ENCODE data around the gene STX8.

The STX8 gene

GRCh38 chr17:9521062-9521461, 54.6 kb downstream of the STX8 start:
- H3K36me3 ChIP-seq (ENCODE audit: control insufficient read depth, insufficient read depth, low read length) = no peaks in the 10 kb centered on the region
- no peaks in the 10 kb centered on the region for H3K27me3 ChIP-seq (replicated peaks; ENCODE audit: control insufficient read depth, insufficient read depth, low read length)
- H3K4me3 ChIP-seq (replicated peaks; ENCODE audit: low read depth, low read length) = no peak overlapping the region
- DNase-seq (ENCODE audit: extremely low read depth, insufficient read length) = no peak
- TF ChIP-seq CTCF (IDR thresholded peaks at IDR 0.05; ENCODE audit: insufficient read depth, low read length, poor library complexity, severe bottlenecking) = no peak

GRCh38 chr17:9520649-9521048, 55.0 kb downstream of the STX8 start:
- TF ChIP-seq CTCF (IDR thresholded peaks at IDR 0.05; ENCODE audit: insufficient read depth, low read length, poor library complexity, severe bottlenecking) = no peak

DNA sequence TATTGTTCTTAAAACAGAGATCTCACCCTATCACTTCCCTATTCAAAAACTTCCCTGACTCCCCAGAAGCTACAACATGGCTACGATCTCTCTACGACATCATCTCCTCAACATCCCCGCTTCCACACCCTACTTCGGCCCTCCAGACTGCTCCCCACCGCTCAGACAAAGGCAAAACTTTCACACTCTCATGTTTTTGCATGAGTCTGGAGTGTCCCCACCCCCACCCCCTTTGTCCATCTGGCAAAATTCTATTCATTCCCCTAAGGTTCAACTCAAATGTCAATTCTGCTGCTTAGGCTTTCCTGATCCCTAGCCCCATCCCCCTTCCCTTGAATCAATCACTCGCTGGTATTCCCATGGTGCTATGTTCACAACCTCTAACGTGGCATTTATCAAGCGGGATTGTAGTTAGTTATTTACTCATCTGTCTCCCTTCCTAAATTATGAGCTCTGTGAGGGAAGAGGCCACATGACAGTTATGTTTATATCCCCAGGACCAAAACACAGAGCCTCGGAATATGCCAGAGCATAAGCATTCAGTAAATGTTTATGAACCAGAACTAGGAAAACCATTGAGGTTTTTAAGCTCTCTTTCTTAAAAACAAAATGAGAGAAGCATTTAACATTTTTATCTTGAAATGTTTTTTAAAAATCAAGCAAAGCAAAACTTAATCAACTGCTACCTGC, 55.9 kb downstream of the STX8 start:
- H3K27me3 ChIP-seq (replicated peaks; ENCODE audit: control insufficient read depth, insufficient read depth, low read length) = no peaks in the 10 kb centered on the region
- no peak overlapping the region for H3K4me3 ChIP-seq (replicated peaks; ENCODE audit: low read depth, low read length)
- H3K36me3 ChIP-seq (ENCODE audit: control insufficient read depth, insufficient read depth, low read length) = no peaks in the 10 kb centered on the region
- TF ChIP-seq CTCF (IDR thresholded peaks at IDR 0.05; ENCODE audit: insufficient read depth, low read length, poor library complexity, severe bottlenecking) = no peak
- no peak for DNase-seq (ENCODE audit: extremely low read depth, insufficient read length)

More at GRCh38 chr17:9520649-9521048, 55.0 kb downstream of the STX8 start:
- no peaks in the 10 kb centered on the region for H3K27me3 ChIP-seq (replicated peaks; ENCODE audit: control insufficient read depth, insufficient read depth, low read length)
- no peak for DNase-seq (ENCODE audit: extremely low read depth, insufficient read length)
- no peak overlapping the region for H3K4me3 ChIP-seq (replicated peaks; ENCODE audit: low read depth, low read length)
- H3K36me3 ChIP-seq (ENCODE audit: control insufficient read depth, insufficient read depth, low read length) = no peaks in the 10 kb centered on the region

- TF ChIP-seq CTCF (IDR thresholded peaks at IDR 0.05; ENCODE audit: insufficient read depth, low read length, poor library complexity, severe bottlenecking) = no peak
- DNase-seq (ENCODE audit: extremely low read depth, insufficient read length) = no peak
These were observed 58.2 kb downstream of the STX8 start for GRCh38 chr17:9517396-9517795.

DNA sequence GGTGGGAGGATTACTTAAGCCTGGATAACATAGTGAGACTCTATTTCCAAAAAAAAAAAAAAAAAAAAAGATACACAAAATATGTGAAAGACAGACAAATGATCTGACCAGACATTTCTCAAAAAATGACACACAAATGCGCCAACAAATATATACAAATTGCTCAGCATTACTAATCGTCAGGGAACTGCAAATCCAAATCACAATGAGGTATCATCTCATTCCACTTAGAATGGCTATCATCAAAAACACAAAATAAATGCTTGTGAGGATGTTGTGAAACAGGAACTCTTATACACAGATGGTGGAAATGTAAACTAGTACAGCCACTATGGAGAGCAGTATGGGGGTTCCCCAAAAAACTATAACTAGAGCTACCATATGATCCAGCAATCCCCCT, 62.4 kb downstream of the STX8 start:
- Histone ChIP-seq H3K27me3 (replicated peaks; ENCODE audit: control insufficient read depth, insufficient read depth, low read length) (no peaks in the 10 kb centered on the region), H3K36me3 (ENCODE audit: control insufficient read depth, insufficient read depth, low read length) (no peaks in the 10 kb centered on the region), H3K4me3 (replicated peaks; ENCODE audit: low read depth, low read length) (no peak overlapping the region)
- no peak for TF ChIP-seq CTCF (IDR thresholded peaks at IDR 0.05; ENCODE audit: insufficient read depth, low read length, poor library complexity, severe bottlenecking)
- no peak for DNase-seq (ENCODE audit: extremely low read depth, insufficient read length)

More at GRCh38 chr17:9517396-9517795, 58.2 kb downstream of the STX8 start:
- H3K4me3 ChIP-seq (replicated peaks; ENCODE audit: low read depth, low read length) = no peak overlapping the region
- H3K36me3 ChIP-seq (ENCODE audit: control insufficient read depth, insufficient read depth, low read length) = no peaks in the 10 kb centered on the region
- H3K27me3 ChIP-seq (replicated peaks; ENCODE audit: control insufficient read depth, insufficient read depth, low read length) = no peaks in the 10 kb centered on the region
